ENCODE measurements around the gene CARD9.
"Not testable (repeated sequence)": the region's sequence is repeated elsewhere in the genome, so short reads cannot be mapped to it uniquely, and the experiment has no call there.

Gene CARD9

DNA sequence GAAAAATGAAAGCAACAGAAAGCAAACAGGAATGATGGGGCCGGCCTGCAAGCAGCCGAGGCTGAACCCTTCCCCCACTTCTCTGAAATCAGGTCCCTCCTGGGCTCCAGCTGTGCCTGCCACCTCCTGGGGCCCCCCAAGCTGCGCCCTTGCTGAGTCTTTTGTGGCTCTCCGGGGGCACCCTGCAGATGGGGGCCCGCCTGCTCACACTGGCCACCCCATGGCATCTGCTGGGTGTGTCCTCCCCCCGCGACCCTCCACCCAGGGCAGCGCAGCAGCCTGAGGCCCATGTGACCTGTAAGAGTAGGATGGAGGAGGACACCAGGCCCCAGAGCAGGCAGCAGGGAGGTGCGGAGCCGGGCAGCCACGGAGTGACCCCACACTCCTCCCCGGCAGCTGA is 40.4 kb downstream of the CARD9 start:
- DNase-seq = no peak

GRCh38 chr9:136332482-136332983 is 40.9 kb downstream of the CARD9 start:
- no peak for DNase-seq

GRCh38 chr9:136331556-136332481 is 41.6 kb downstream of the CARD9 start:
- DNase-seq = no peak

GRCh38 chr9:136331030-136331429 is 42.4 kb downstream of the CARD9 start:
- DNase-seq = no peak

DNA sequence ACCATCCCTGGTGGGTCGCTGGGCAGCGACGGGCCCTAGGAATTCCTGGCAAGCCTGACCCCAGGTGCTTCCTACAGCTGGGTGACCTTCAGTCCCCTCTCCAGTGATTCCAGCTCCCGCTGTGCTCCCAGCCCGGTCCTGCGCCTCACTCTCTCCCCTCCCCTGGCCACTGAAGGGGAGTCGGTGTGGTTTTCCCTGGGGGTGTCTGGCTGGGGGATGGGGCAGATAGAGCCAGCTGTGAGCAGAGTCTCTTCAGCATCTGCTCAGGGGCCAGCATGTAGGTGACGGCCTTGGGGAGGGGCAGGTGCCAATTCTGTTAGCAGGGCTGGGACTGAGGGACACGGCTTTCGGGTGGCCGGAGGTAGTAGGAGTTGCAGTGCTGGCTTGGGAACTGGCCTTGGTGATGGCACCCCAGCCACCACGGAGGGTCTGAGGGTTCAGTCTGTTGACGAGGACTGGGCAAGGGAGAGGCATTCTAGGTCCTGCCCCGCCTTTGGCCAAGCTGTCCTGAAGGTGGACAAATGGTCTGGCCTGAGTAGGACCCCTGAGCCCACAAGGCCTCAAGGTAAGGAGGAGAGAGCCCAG is 43.0 kb downstream of the CARD9 start:
- no peak for DNase-seq

DNA sequence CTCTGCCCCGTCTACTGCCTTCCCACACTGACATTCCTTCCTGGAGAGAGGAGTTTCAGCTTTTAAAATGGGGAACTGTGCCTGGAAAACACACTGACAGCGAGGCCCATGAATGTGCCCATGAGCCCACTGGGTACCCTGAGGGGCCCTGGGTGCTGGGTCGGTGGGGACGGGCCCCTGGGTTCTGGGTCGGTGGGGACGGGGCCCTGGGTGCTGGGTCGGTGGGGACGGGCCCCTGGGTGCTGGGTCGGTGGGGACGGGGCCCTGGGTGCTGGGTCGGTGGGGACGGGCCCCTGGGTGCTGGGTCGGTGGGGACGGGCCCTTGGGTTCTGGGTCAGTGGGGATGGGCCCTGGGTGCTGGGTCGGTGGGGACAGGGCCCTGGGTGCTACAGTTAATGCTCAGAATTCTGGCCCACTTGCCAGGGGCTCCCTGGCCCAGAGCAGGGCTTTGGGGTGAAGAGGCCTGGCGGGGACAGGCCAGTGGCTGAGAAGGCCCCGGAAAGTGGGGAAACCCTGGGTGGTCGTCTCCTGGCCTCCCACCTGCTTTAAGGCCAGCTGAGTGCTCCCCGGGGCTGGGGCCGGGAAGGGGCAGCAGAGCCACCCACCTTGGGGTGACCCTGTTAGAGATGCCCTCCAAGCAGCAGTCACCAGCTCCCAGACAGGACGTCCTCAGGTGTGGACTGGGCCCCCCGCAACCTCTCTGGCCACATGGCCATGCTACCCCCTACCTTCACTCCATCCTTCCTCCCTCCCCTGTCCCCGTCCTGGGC is 43.6 kb downstream of the CARD9 start:
- no peak for DNase-seq

DNA sequence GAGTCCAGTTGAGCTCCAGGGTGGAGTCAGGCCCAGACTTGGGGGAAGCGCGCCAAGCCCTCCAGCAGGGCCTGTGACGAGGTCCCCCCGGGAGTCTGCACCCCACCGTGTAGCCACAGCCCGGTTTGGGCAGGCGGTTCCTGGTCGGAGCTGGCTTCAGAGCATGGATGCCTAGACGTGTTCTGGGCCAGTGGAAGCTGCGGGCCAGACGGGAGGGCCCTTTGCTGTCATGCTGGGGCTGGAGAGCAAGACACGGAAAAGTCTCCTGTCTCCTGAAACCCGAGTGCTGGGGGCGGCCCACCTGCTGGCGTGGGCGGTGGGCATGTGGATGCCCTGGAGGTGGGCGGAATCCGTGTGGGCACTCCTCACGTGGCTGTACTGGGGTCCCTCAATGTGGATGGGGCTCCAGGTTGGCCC is 44.2 kb downstream of the CARD9 start:
- DNase-seq = no peak

DNA sequence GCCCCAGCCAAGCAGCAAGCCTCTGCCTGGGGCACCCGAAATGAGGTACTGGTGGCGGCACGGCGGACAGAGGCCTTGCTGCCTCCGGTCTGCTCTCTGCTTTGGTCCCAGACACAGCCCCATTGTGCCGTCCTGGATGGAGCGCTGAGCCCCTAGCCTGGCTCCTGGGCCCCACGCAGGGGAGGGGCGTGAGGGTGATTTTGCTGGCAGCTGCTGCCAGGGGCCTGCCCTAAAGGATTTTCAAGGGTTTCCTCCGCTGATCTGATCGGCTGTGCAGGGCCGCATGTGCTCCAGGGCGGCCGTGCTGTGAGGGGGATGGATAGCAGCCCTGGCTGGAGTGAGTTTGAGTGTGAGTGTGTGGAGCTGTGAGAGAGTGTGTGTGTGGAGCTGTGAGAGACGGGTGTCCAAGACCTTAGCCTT is 44.8 kb downstream of the CARD9 start:
- DNase-seq = no peak

DNA sequence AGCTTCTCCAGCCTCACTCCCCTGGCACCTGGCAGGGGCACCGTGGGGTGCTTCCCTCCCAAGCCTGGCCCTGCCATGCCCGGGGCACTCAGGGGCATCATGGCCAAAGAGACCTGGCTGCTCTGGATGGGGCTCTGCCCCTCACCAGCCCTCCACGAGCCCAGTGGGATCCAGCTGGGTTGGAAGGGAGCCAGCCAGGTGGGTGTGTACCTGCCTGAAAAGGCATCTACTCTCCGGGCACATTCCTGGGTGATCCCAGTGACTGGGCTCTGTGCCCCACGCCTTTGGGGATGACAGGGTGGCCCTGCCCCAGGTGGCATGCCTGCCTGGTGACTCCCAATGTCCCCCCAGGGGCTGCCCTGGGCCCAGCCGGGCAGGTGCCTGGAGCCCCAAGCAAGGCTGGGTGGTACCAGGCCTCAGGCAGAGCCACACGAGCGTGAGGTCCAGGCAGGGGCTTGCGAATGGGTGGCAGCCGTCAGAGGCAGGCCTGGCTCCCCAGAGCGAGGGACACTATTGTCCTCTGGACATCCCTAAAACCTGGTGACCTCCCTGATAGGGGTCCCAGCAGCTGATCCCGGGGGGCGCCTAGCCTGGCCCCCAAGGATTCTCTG is 45.4 kb downstream of the CARD9 start:
- no peak for DNase-seq

GRCh38 chr9:136327304-136327974 is 46.0 kb downstream of the CARD9 start, which contains the start of gene GPSM1:
GPSM1 (plus strand) TSS chr9:136327539; CDS start chr9:136327696, 157 bp downstream.
- DNase-seq = peak; percentile 34 to 60

- DNase-seq = no peak
Measured at GRCh38 chr9:136326761-136327303, 46.6 kb downstream of the CARD9 start.

GRCh38 chr9:136326061-136326760 is 47.3 kb downstream of the CARD9 start:
- DNase-seq = no peak

DNA sequence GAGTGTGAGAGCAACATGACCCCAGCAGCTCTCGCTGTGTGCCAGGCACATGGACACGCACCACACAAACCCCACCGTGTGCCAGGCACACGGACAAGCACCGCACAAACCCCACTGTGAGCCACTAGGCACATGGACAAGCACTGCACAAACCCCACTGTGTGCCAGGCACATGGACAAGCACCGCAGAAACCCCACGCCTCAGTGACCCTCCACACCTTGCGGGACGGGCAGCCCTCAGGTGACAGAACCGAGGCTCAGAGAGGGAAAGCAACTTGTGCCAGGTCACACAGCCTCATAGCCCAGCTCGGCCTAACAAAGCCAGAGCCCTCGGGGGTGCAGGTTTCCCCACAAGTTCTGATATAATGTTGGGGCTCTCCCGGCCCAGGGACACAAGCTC is 48.1 kb downstream of the CARD9 start:
- DNase-seq = no peak

DNA sequence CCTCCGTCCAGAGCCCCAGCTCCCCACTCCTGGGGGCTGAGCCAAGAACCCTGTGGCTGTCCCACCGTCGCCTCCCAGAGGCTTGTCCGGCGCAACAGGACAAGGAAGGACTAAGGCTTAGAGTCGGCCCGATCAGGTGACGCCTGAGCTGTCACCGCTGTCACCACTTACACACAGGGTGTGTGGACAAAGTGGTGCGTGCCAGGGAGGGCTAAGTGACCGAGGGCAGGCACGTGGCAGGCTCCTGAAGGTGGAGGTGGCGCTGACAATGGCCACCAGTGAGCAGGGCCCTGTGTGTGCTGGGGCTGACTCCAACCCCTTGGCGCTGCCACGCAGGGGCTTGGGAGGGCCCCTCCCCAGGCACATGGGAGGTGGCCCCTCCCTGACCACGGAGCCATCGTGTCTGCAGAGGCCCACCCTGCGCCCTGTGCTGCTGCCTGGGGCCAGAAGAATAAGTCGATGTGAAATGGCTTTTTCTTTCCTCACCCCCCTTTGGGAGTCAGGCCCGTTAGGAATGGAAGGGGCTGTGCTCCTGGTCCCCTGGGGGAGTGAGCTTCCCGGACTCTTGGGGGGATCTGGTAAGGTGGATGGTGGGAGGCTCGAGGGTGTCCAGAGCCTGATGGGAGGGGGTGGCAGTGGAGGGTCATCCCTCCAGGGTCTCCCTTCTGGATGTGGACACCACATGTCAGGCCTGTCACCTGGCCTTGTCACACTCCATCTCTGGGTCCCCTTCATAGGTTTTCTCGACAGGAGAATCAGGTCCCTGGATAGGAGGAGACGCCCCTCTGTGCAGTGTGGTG is 48.8 kb downstream of the CARD9 start:
- DNase-seq = no peak

DNA sequence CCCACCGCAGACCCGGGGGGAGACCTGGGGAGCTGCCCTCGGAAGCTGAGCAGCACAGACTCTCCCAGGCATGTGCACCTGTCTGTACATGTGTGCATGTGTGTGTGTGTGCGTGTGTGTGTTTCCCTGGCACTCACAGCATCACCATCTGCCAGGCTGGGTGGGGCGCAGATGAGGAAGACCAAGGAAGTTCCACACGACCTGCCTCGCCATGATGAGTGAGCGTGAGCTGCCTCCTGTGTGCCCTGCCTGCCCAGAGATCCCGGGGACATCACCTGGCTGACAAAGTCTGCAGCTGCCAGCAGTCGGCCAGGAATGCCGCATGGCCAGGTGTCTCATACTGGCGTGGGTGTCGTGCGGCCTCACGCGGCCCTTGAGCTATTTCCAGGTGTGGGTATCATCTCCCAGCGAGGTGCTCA is 50.1 kb downstream of the CARD9 start:
- DNase-seq = no peak

GRCh38 chr9:136322756-136323330 is 50.6 kb downstream of the CARD9 start:
- no peak for DNase-seq

DNA sequence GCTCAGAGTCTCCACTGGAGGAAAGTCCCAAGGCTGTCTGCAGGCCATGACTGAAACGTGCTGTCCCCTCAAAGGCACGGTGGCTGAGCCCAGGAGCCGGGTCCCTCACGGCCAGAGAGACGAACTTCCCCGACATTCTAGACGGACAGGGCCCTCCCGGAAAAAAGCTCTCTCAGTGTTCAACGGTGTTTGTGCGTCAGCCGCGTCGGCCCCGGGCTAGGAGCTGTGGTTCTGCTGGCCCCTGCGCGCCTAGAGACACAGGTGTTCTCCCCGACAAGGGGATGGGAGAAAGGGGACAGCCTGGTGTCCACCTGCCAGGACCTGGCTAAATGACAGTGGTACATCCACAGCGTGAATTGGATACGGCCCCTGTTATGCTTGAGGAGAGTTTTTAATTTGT is 51.9 kb downstream of the CARD9 start:
- no peak for DNase-seq

DNA sequence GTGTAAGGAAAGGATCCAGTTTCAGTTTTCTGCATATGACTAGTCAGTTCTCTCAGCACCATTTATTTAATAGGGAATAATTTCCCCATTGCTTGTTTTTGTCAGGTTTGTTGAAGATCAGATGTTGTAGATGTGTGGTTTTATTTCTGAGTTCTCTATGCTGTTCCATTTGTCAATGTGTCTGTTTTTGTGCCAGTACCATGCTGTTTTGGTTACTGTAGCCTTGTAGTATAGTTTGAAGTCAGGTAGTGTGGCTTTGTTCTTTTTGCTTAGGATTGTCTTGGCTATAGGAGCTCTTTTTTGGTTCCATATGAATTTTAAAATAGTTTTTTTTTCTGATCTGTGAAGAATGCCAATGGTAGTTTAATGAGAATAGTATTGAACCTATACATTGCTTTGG is 52.5 kb downstream of the CARD9 start:
- not testable (repeated sequence) for DNase-seq

DNA sequence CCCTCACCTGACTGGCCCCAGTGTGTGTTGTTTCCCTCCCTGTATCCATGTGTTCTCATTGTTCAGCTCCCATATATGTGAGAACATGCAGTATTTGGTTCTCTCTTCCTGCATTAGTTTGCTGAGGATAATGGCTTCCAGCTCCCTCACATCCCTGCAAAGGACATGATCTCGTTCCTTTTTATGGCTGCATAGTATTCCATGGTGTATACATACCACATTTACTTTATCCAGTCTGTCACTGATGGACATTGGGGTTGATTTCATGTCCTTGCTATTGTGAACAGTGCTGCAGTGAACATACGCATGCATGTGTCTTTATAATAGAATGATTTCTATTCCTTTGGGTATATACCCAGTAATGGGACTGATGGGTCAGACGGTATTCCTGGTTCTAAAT is 53.5 kb downstream of the CARD9 start:
- not testable (repeated sequence) for DNase-seq

- DNase-seq = not testable (repeated sequence)
Measured at GRCh38 chr9:136319244-136319643, 54.2 kb downstream of the CARD9 start.

Data from NCI-H1930 (cell line).